Psoas muscle (tissue), 8 donors: ENCODE measurements around the gene LAMTOR5. TPM values are rescaled to one million over a fixed set of nuclear protein-coding genes. Genes with fewer than 3 reads are reported as not detected.
A peak's percentile ranks its signal among the peaks of the same experiment; 100 is the strongest.

Experiments
- ATAC-seq, 4 donors: fragments of 200-7000 bp; cut with Tn5 transposase; one replicate each; pipeline ENCODE4 v1.9.1; 2020; ENCODE audit warnings: moderate library complexity in 3 of 4, mild to moderate bottlenecking in 2 of 4
- DNase-seq, 2 donors: peaks; one replicate each; pipeline ENCODE4 v3.0.0-alpha.2; 2020
- H3K27ac ChIP-seq: fragments of 200-600 bp; one replicate; pipeline ENCODE4 v1.8.0; 2022
- H3K27me3 ChIP-seq, 3 donors: fragments of 200-600 bp in 1 of 3; one replicate each; pipeline versions ENCODE4 v1.6.1 to v1.8.0; 2013 to 2022; ENCODE audit warnings: low read length in 2 of 3, mild to moderate bottlenecking in 2 of 3, moderate library complexity in 1 of 3; ENCODE audit not compliant: insufficient read depth in 3 of 3
- H3K36me3 ChIP-seq, 2 donors: fragments of 200-600 bp in 1 of 2; one replicate each; pipeline versions ENCODE4 v1.6.1 to v1.8.0; 2013 to 2022; ENCODE audit warnings: low read depth in 1 of 2, mild to moderate bottlenecking in 1 of 2, moderate library complexity in 1 of 2; ENCODE audit not compliant: insufficient read depth in 1 of 2
- H3K4me1 ChIP-seq: fragments of 200-600 bp; one replicate; pipeline ENCODE4 v1.8.0; 2022
- H3K4me3 ChIP-seq: fragments of 200-600 bp; one replicate; pipeline ENCODE4 v1.8.0; 2022; ENCODE audit warnings: mild to moderate bottlenecking
- H3K9me3 ChIP-seq: fragments of 200-600 bp; one replicate; pipeline ENCODE4 v1.8.0; 2022
- CTCF ChIP-seq: fragments of 200-600 bp; IDR thresholded peaks from one replicate; pipeline ENCODE4 v1.8.0; 2022; ENCODE audit warnings: antibody characterized with exemption
- WGBS, 3 donors: extraction: QIAGEN DNeasy Blood & Tissue Kit; methylation state at CpG; one replicate each; pipeline versions ENCODE4 v1.1.6 to v1.1.7; 2013; 5-methylcytosine and 5-hydroxymethylcytosine counted together
- intact Hi-C, 2 donors: fragments of 100-400 bp; cut with DNase I; formaldehyde crosslinking; loops; one replicate each; pipeline versions ENCODE4 v1.11.0 to v1.14.2; 2022
- polyA plus RNA-seq, 3 donors: library from polyadenylated mRNA; stranded (reverse); fragments of 200-250 nt; gene quantifications; one replicate each; pipeline ENCODE4 v1.2.3, GENCODE V29; 2013
- total RNA-seq, 4 donors: library from RNA; stranded (reverse); fragmentation: NEBNext Ultra II Directional in 2 of 4; extraction: Animal tissue kit (Norgen Biotek cat#: 25700) in 2 of 4; gene quantifications; one replicate each; pipeline versions ENCODE4 v1.2.1 to v1.2.4, GENCODE V29; 2021 to 2023
- donor health status: healthy with polysubstance abuse.
- donor health status: DM: no; HTN: no; CAD: no; lungs with moderate emphysema.
- donor health status: Bipolar disorder and iron deficiency.
- donor health status: healthy.
- donor health status: DM: yes; HTN: yes; CAD: no.
- donor health status: DM: no; HTN: no; CAD: no.
- donor health status: DM: no; HTN: no; CAD: no.
- donor health status: DM: yes; HTN: yes; CAD: no.

The LAMTOR5 gene
- total and polyA plus RNA-seq, 7 donors, result 166 to 541 (median 250) TPM

GRCh38 chr1:110390096-110390495 lies 17.4 kb downstream of the LAMTOR5 start:
- Histone ChIP-seq H3K4me1 (no peaks in the 10 kb centered on the region), H3K27me3 (no peaks in the 10 kb centered on the region), H3K9me3 (no peaks in the 10 kb centered on the region), H3K4me3 (peak overlapping the region; percentile 43), H3K36me3 (peaks cover 0 to 25% of the 10 kb centered on the region in 2 donors), H3K27ac (peak overlapping the region; percentile 46)
- TF ChIP-seq CTCF, result no peak
- 58 to 71% (median 62%) methylated on average over 6 of the region's 6 CpGs for WGBS, 3 donors
- intact Hi-C loops, result no loop called here
- DNase-seq (peak; percentile 37 to 58), ATAC-seq (peak in 3 of 4 donors; percentile 53 to 79 (median 74))

DNA sequence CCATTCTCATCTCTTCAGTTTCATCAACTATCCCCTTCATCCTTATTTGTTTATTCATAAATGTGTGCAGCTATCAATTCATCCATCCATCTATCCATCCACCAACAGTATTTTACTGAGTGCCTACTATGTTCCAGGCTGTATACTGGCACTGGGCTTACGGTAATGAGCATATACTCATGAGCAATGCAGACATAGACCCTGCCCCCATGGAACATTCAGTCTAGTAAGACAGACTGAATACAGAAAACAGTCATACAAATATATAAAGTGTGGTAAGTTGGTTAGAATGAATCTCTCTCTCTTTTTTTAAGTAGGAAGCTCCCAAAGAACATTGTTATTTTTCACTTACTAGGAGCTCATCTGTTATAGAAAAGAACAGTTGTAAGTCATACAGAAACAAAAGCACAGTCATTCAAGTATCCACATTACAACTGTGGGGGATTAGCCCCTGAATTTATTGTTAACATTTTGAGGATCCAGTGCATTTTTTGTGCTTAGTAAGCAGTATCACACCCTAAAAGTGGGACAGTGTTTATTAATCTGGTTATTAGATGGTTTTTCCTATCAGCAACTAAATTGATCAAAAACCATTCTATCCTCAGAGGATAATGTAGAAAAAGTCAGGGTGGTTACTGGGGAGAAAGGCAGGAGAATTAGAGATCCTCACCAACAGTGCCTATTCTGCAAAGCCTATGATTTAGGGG lies 20.3 kb downstream of the LAMTOR5 start:
- intact Hi-C loops, result no loop called here
- H3K27me3 ChIP-seq, result no peaks in the 10 kb centered on the region
- H3K9me3 ChIP-seq, result no peaks in the 10 kb centered on the region
- 89 to 100% (median 97%) methylated on average over 1 of the region's 1 CpG for WGBS, 3 donors
- H3K27ac ChIP-seq, result no peak overlapping the region
- H3K4me1 ChIP-seq, result no peaks in the 10 kb centered on the region
- no peak for TF ChIP-seq CTCF
- DNase-seq (no peak), ATAC-seq (no peak)
- peaks cover 0 to 25% of the 10 kb centered on the region in 2 donors for H3K36me3 ChIP-seq
- H3K4me3 ChIP-seq, result no peak overlapping the region

GRCh38 chr1:110385369-110385768 lies 22.1 kb downstream of the LAMTOR5 start:
- WGBS, 3 donors, result 96 to 100% (median 100%) methylated on average over 1 of the region's 1 CpG
- H3K27ac ChIP-seq, result no peak overlapping the region
- intact Hi-C loops, result no loop called here

DNA sequence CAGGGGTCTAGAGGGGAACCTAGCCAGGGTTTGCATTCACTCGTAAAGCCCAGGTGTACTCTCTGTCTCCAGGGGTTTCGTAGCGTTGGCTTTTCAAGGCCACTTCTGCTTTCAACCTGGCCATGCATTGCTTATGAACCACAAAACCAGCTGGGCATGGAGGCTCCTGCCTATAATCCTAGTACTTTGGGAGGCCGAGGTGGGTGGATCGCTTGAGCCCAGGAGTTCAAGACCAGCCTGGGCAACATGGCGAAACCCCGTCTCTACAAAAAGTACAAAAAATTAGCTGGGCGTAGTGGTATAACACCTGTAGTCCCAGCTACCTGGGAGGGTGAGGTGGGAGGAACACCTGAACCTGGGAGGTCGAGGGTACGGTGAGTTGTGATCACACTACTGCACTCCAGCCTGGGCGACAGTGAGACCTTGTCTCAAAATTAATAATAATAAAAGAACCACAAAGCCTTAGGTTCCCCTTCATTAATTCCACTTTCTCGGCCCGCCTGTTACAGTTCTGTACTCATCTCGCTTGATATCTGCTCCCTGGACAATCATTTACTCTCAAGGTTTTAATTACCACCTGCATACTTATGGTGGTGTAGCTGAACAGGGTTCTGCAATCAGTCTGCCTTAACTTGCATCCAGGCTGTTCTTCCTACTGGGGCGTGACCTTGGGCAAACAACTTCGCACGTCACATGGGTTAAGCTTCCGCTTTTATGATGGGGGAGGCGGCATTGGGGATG lies 22.7 kb downstream of the LAMTOR5 start:
- intact Hi-C loops, result no loop called here
- TF ChIP-seq CTCF, result no peak
- peaks cover 0 to 42% of the 10 kb centered on the region in 2 donors for H3K36me3 ChIP-seq
- no peak overlapping the region for H3K4me3 ChIP-seq
- no peak overlapping the region for H3K27ac ChIP-seq
- no peaks in the 10 kb centered on the region for H3K27me3 ChIP-seq
- 95% methylated on average over 19 of the region's 19 CpGs for WGBS, 3 donors
- ATAC-seq (no peak), DNase-seq (no peak)
- H3K9me3 ChIP-seq, result no peaks in the 10 kb centered on the region
- no peaks in the 10 kb centered on the region for H3K4me1 ChIP-seq

More at GRCh38 chr1:110385369-110385768, 22.1 kb downstream of the LAMTOR5 start:
- Histone ChIP-seq H3K36me3 (peaks cover 0 to 35% of the 10 kb centered on the region in 2 donors), H3K9me3 (no peaks in the 10 kb centered on the region), H3K27me3 (no peaks in the 10 kb centered on the region), H3K4me1 (no peaks in the 10 kb centered on the region), H3K4me3 (no peak overlapping the region)
- no peak for ATAC-seq
- no peak for DNase-seq
- TF ChIP-seq CTCF, result no peak
